IMR-90 (cell line): ENCODE measurements around the gene HNRNPU. TPM values are rescaled to one million over a fixed set of nuclear protein-coding genes. Genes with fewer than 3 reads are reported as not detected.

ENCODE experiments used
- ATAC-seq: fragments of 200-7000 bp; cut with Tn5 transposase; 2 replicates; pipeline ENCODE4 v1.9.1; 2020; ENCODE audit warnings: low read depth, mild to moderate bottlenecking, moderate library complexity
- BruUV-seq: library from RNA; stranded (reverse); fragments of 400-500 nt; replicated peaks from 2 replicates; lab custom pipeline; 2021; lab: Mats Ljungman, UMichigan
- CTCF ChIA-PET: fragments of 300-600 bp; formaldehyde crosslinking; extraction: SDS; loops from one replicate; lab custom pipeline; 2021; ENCODE audit warnings: antibody characterized with exemption; lab: Yijun Ruan, JAX
- POLR2A ChIA-PET: fragments of 300-600 bp; sonication (Branson Sonifier 250); formaldehyde crosslinking; loops from one replicate; lab custom pipeline; 2022; ENCODE audit warnings: antibody characterized with exemption; ENCODE audit not compliant: unreplicated experiment; lab: Charles Lee
- DNase-seq: peaks from one replicate; pipeline ENCODE4 v3.0.0; 2013
- H2AFZ ChIP-seq: replicated peaks from 2 replicates; pipeline ENCODE3; 2013; ENCODE audit warnings: low read length, mild to moderate bottlenecking; ENCODE audit not compliant: poor library complexity
- H2AK5ac ChIP-seq: 2 replicates; pipeline ENCODE4 v1.6.1; 2013; ENCODE audit warnings: low read depth, low read length, inconsistent platforms
- H2AK9ac ChIP-seq: replicated peaks from 2 replicates; pipeline ENCODE3; 2013; ENCODE audit warnings: mild to moderate bottlenecking, low read depth, low read length, moderate library complexity; ENCODE audit not compliant: poor library complexity
- H2BK120ac ChIP-seq: 2 replicates; pipeline ENCODE4 v1.6.1; 2013; ENCODE audit warnings: low read depth, low read length, inconsistent platforms
- H2BK15ac ChIP-seq: 3 replicates; pipeline ENCODE4 v1.6.1; 2013; ENCODE audit warnings: low read depth, low read length, inconsistent platforms
- H2BK20ac ChIP-seq: 2 replicates; pipeline ENCODE4 v1.6.1; 2013; ENCODE audit warnings: low read depth, mild to moderate bottlenecking, inconsistent platforms, low read length, moderate library complexity
- H2BK5ac ChIP-seq: 2 replicates; pipeline ENCODE4 v1.6.1; 2013; ENCODE audit warnings: mild to moderate bottlenecking, low read depth, low read length, inconsistent platforms; ENCODE audit not compliant: poor library complexity, severe bottlenecking
- H3K14ac ChIP-seq: replicated peaks from 2 replicates; pipeline ENCODE4 v1.6.1; 2013; ENCODE audit warnings: low read depth, low read length, inconsistent platforms
- H3K18ac ChIP-seq: 2 replicates; pipeline ENCODE4 v1.6.1; 2013; ENCODE audit warnings: low read depth, low read length, control low read depth
- H3K23ac ChIP-seq: 2 replicates; pipeline ENCODE4 v1.6.1; 2013; ENCODE audit warnings: low read depth, low read length, inconsistent platforms
- H3K27ac ChIP-seq: 2 replicates; pipeline ENCODE4 v1.5.1; 2013; ENCODE audit warnings: mild to moderate bottlenecking, control low read depth, low read length; ENCODE audit not compliant: insufficient read depth
- H3K27me3 ChIP-seq: 2 replicates; pipeline ENCODE4 v1.6.1; 2013; ENCODE audit warnings: low read length; ENCODE audit not compliant: control insufficient read depth, insufficient read depth
- H3K36me3 ChIP-seq: 2 replicates; pipeline ENCODE4 v1.6.1; 2013; ENCODE audit warnings: low read length, mixed read lengths; ENCODE audit not compliant: control insufficient read depth, insufficient read depth
- H3K4ac ChIP-seq: 2 replicates; pipeline ENCODE4 v1.6.1; 2013; ENCODE audit warnings: low read depth, low read length, inconsistent platforms
- H3K4me1 ChIP-seq: 2 replicates; pipeline ENCODE4 v1.6.1; 2013; ENCODE audit warnings: low read length, mixed read lengths; ENCODE audit not compliant: control insufficient read depth, insufficient read depth
- H3K4me2 ChIP-seq: 2 replicates; pipeline ENCODE4 v1.6.1; 2013; ENCODE audit warnings: low read depth, mild to moderate bottlenecking, control low read depth, low read length, moderate library complexity
- H3K4me3 ChIP-seq: 2 replicates; pipeline ENCODE4 v1.5.1; 2013; ENCODE audit warnings: low read depth, mild to moderate bottlenecking, control low read depth, low read length, moderate library complexity; ENCODE audit not compliant: insufficient read depth
- H3K56ac ChIP-seq: 2 replicates; pipeline ENCODE4 v1.6.1; 2013; ENCODE audit warnings: low read length, inconsistent platforms; ENCODE audit not compliant: insufficient read depth; ENCODE audit errors: extremely low read depth
- H3K79me1 ChIP-seq, 2 experiments: 2 replicates each; pipeline ENCODE4 v1.6.1; 2013; ENCODE audit warnings: low read length in 2 of 2, inconsistent platforms in 1 of 2, low read depth in 1 of 2
- H3K9ac ChIP-seq: 2 replicates; pipeline ENCODE4 v1.6.1; 2013; ENCODE audit warnings: low read depth, low read length, control low read depth
- H3K9me1 ChIP-seq: 2 replicates; pipeline ENCODE4 v1.6.1; 2013; ENCODE audit warnings: low read length, inconsistent platforms; ENCODE audit not compliant: insufficient read depth
- H3K9me3 ChIP-seq: 2 replicates; pipeline ENCODE4 v1.6.1; 2013; ENCODE audit warnings: low read length; ENCODE audit not compliant: control insufficient read depth, insufficient read depth
- H4K20me1 ChIP-seq: 2 replicates; pipeline ENCODE4 v1.6.1; 2013; ENCODE audit warnings: low read length, inconsistent platforms; ENCODE audit not compliant: insufficient read depth
- H4K5ac ChIP-seq: 2 replicates; pipeline ENCODE4 v1.6.1; 2013; ENCODE audit warnings: mild to moderate bottlenecking, low read depth, low read length, control low read depth
- H4K8ac ChIP-seq, 2 experiments: 2 replicates each; pipeline ENCODE4 v1.6.1; 2013; ENCODE audit warnings: low read depth in 2 of 2, low read length in 2 of 2, control low read depth in 1 of 2, inconsistent platforms in 1 of 2
- H4K91ac ChIP-seq: 2 replicates; pipeline ENCODE4 v1.6.1; 2013; ENCODE audit warnings: low read depth, low read length, inconsistent platforms; ENCODE audit not compliant: insufficient read depth
- POLR2A ChIP-seq: IDR thresholded peaks from 2 replicates; pipeline ENCODE4 v1.6.1; 2012; ENCODE audit warnings: mild to moderate bottlenecking, low read depth, low read length
- WGBS, 2 experiments: methylation state at CpG; one replicate each; pipeline versions ENCODE4 v1.1.5 to v1.1.7; 2013; ENCODE audit warnings: missing lambda C conversion rate in 2 of 2; ENCODE audit not compliant: insufficient read length in 1 of 2; ENCODE audit errors: extremely low coverage in 2 of 2; 5-methylcytosine and 5-hydroxymethylcytosine counted together
- dilution Hi-C: fragments of 300-500 bp; cut with HindIII; formaldehyde crosslinking; loops from one replicate; pipeline ENCODE4 v1.14.3; 2018; ENCODE audit warnings: low sequenced_read_pairs; ENCODE audit not compliant: unreplicated experiment
- in situ Hi-C: fragments of 300-500 bp; cut with MboI; formaldehyde crosslinking; loops from 3 replicates; pipeline ENCODE4 v1.14.3; 2019; ENCODE audit warnings: low sequenced_read_pairs, inconsistent platforms, mixed read lengths
- intact Hi-C: fragments of 100-400 bp; cut with micrococcal nuclease; formaldehyde crosslinking; loops from 2 replicates; pipeline ENCODE4 v1.10.0; 2022
- polyA plus RNA-seq, 3 experiments: library from polyadenylated mRNA; depleted of rRNA; stranded (reverse); fragments of >200 nt; gene quantifications; 2 replicates each; pipeline ENCODE4 v1.2.3, GENCODE V29; 2012; ENCODE audit warnings: low replicate concordance in 1 of 3
- total RNA-seq: library from RNA; depleted of rRNA; stranded (reverse); fragments of >200 nt; gene quantifications from 2 replicates; pipeline ENCODE4 v1.2.3, GENCODE V29; 2012
- TF ChIP-seq, protein P1 (sequence below): fragments of 150-350 bp; IDR thresholded peaks from 2 replicates; pipeline ENCODE4 v1.6.1; 2016; ENCODE audit warnings: low read depth, mild to moderate bottlenecking, low read length, moderate library complexity, borderline replicate concordance

HNRNPU gene
- total and polyA plus RNA-seq, 2 of the 4 experiments (the other 2 are of a cell fraction) = 151 to 169 TPM

DNA sequence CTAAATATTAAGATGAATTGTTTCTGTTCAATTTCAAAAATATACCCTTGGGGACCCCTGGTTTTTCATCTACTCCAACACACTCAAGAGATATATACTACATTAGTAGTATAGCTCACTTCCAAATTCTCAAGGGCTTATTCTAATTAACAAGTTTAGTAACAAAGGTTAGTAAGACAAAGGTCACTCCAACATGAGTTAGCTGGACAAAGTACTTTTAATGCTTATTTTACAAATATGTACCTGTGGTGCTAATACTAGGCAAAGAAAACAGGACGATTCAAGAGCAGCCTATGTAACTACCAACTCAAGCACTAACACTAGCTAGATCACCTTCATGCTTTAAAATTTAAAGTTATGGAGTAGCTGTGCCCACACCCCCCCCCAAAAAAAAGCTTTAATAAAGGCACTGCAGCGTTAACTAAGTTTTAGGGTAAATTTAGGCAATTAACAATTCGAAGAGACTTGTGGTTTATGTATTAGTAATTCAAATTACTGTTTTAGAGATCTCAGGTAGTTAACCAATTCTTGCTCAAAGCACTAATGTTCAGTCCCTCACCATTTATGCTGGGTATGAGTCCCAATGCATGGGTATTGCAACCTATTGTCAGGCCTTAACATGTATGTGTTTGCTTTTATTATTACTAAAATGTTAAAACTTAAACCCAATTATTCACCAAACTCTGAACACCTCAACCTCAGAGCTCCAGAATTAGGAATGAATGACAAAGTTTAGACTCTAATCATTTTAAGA lies 14.1 kb downstream of the HNRNPU start:
- Histone ChIP-seq H2BK120ac (no peak overlapping the region), H3K9ac (no peak overlapping the region), H3K14ac (no peak overlapping the region), H4K91ac (no peak overlapping the region), H2AFZ (no peak overlapping the region), H3K56ac (no peak overlapping the region), H2BK15ac (no peak overlapping the region), H2AK5ac (no peak overlapping the region), H3K4me2 (no peak overlapping the region), H3K4me1 (no peaks in the 10 kb centered on the region), H3K4ac (no peak overlapping the region), H2AK9ac (no peak overlapping the region), H3K18ac (no peak overlapping the region), H4K5ac (no peak overlapping the region), H3K27me3 (no peaks in the 10 kb centered on the region), H2BK5ac (no peak overlapping the region), H3K9me3 (no peaks in the 10 kb centered on the region), H2BK20ac (no peak overlapping the region), H3K9me1 (no peaks in the 10 kb centered on the region), H4K20me1 (peaks cover 21% of the 10 kb centered on the region; the same call in 1 of the 2 replicates), H3K23ac (no peak overlapping the region), H3K27ac (no peak overlapping the region), H3K36me3 (peaks cover 29% of the 10 kb centered on the region), H4K8ac (no peak overlapping the region), H3K79me1 (peaks cover 10 to 27% of the 10 kb centered on the region in 2 experiments; a peak in 3 of 4 replicates), H3K4me3 (no peak overlapping the region)
- BruUV-seq = no TSS peak
- CTCF ChIA-PET = interaction anchor here (1.0 to 1.7 kb wide), 3 partner anchors 11 to 192 kb away, joined by 3 to 6 read pairs (median 3); no protein-coding TSS in a partner anchor
- DNase-seq (no peak), ATAC-seq (no peak; the same call in 1 of the 2 replicates)
- dilution Hi-C loops = no loop called here
- intact Hi-C loops = no loop called here
- in situ Hi-C loops = no loop called here
- POLR2A ChIA-PET = no interaction called here
- peak; percentile 16; the same call in 1 of the 2 replicates for TF ChIP-seq POLR2A
- TF ChIP-seq, protein P1, sequence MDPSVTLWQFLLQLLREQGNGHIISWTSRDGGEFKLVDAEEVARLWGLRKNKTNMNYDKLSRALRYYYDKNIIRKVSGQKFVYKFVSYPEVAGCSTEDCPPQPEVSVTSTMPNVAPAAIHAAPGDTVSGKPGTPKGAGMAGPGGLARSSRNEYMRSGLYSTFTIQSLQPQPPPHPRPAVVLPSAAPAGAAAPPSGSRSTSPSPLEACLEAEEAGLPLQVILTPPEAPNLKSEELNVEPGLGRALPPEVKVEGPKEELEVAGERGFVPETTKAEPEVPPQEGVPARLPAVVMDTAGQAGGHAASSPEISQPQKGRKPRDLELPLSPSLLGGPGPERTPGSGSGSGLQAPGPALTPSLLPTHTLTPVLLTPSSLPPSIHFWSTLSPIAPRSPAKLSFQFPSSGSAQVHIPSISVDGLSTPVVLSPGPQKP = no peak
- no CpG with 5 or more reads among the region's 3 CpGs for WGBS, 2 experiments
